ENCODE data around the gene SPRYD4.
A peak's percentile ranks its signal among the peaks of the same experiment; 100 is the strongest.
"Not testable (repeated sequence)": the region's sequence is repeated elsewhere in the genome, so short reads cannot be mapped to it uniquely, and the experiment has no call there.

Gene SPRYD4

GRCh38 chr12:56477521-56478225 lies 9.3 kb downstream of the SPRYD4 start:
- DNase-seq = no peak

GRCh38 chr12:56479625-56480024 lies 11.2 kb downstream of the SPRYD4 start:
- DNase-seq = no peak

GRCh38 chr12:56484566-56484965 lies 16.2 kb downstream of the SPRYD4 start:
- no peak for DNase-seq

DNA sequence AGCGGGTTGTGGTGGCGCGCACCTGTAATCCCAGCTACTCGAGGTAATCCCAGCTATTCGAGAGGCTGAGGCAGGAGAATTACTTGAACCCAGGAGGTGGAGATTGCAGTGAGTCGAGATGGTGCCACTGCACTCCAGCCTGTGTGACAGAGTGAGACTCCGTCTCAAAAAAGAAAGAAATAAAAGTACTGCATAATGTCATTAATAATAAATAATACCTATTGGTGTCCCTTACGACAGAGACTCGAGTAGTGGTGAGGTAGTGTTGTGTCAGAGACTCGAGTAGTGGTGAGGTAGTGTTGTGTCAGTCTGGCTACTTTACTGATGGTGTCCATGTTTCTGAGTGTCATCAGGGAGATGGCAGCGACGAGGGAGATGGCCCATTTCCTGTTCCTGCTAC lies 18.3 kb downstream of the SPRYD4 start:
- DNase-seq = no peak

- DNase-seq = peak in 1 of 4 experiments; percentile 10
Observed at GRCh38 chr12:56487448-56488040, 19.2 kb downstream of the SPRYD4 start.

GRCh38 chr12:56488041-56488955 lies 19.9 kb downstream of the SPRYD4 start, which contains the start of gene GLS2:
TSS of gene GLS2 (minus strand) at chr12:56488161. CDS start at chr12:56488118, 43 bp downstream.
- peak; percentile 13 to 44 (median 36) for DNase-seq

GRCh38 chr12:56490360-56490759 lies 22.0 kb downstream of the SPRYD4 start:
- DNase-seq = no peak

DNA sequence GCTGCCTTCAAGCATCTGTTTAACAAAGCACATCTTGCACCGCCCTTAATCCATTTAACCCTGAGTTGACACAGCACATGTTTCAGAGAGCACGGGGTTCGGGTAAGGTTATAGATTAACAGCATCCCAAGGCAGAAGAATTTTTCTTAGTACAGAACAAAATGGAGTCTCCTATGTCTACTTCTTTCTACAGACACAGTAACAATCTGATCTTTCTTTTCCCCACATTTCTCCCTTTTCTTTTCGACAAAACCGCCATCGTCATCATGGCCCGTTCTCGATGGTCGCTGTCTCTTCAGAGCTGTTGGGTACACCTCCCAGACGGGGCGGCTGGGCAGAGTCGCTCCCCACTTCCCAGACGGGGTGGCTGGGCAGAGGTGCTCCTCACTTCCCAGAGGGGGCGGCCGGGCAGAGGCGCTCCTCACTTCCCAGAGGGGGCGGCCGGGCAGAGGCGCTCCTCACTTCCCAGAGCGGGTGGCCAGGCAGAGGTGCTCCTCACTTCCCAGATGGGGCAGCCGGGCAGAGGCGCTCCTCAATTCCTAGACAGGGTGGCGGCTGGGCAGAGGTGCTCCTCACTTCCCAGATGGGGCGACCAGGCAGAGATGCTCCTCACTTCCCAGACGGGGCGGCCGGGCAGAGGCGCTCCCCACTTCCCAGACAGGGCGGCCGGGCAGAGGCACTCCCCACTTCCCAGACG lies 25.2 kb downstream of the SPRYD4 start:
- DNase-seq = not testable (repeated sequence)

DNA sequence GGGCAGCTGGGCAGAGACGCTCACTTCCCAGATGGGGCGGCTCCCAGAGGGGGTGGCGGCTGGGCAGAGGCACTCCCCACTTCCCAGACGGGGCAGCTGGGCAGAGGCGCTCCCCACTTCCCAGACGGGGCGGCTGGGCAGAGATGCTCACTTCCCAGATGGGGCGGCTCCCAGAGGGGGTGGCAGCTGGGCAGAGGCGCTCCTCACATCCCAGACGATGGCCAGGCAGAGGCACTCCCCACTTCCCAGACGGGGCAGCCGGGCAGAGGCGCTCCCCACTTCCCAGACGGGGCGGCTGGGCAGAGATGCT lies 25.7 kb downstream of the SPRYD4 start:
- not testable (repeated sequence) for DNase-seq

- DNase-seq = not testable (repeated sequence)
Observed at GRCh38 chr12:56494481-56494880, 26.1 kb downstream of the SPRYD4 start.

- peak in 3 of 4 experiments; percentile 28 to 54 (median 35) for DNase-seq
Observed at GRCh38 chr12:56496704-56497103, 28.3 kb downstream of the SPRYD4 start.

- not testable (repeated sequence) for DNase-seq
Observed at GRCh38 chr12:56498126-56498902, 29.9 kb downstream of the SPRYD4 start.

DNA sequence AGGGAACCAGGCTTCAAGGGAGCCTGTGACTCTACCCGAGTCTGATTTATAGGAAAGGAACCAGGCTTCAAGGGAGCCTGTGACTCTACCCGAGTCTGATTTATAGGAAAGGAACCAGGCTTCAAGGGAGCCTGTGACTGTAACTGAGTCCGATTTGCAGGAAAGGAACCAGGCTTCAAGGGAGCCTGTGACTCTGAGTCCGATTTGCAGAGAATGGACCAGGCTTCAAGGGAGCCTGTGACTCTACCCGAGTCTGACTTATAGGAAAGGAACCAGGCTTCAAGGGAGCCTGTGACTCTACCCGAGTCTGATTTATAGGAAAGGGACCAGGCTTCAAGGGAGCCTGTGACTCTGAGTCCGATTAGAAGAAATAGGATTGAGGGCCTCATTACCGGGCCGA lies 31.1 kb downstream of the SPRYD4 start:
- not testable (repeated sequence) for DNase-seq

DNA sequence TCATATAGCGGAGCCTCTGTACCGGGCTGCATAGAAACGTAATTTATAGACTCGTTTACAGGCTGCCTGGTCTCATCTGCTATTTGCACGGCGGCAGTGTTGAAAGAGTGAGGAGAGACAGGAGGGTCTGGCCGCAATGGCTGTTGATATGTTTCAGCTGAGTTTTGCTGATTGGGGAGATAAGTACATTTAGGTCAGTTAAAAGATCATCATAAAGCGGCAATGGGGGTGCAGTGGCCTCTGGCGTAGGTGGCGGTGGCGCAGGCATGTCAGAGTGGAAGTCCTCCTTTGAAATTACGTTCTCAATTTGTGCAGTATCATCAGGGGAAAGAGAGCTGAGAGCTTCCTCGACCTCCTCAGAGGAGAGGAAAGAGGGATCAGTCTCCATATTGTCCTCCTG lies 31.5 kb downstream of the SPRYD4 start:
- DNase-seq = not testable (repeated sequence)

GRCh38 chr12:56510786-56511185 lies 42.4 kb downstream of the SPRYD4 start:
- no peak for DNase-seq

DNA sequence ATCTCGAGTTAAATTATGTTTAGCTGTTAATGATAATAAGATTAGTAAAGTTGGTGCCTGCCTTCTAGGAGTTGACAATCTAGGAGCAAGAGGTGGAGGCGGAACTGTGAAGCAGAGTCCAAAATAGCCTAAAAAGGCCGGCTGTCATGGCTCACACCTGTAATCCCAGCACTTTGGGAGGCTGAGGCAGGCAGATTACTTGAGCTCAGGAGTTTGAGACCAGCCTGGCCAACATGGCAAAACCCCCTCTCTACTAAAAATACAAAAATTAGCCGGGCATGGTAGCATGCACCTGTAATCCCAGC lies 45.6 kb downstream of the SPRYD4 start:
- DNase-seq = not testable (repeated sequence)

GRCh38 chr12:56517854-56518253 lies 49.5 kb downstream of the SPRYD4 start:
- DNase-seq = no peak

GRCh38 chr12:56518570-56518969 lies 50.2 kb downstream of the SPRYD4 start:
- no peak for DNase-seq

- no peak for DNase-seq
Observed at GRCh38 chr12:56520048-56520447, 51.7 kb downstream of the SPRYD4 start.

- DNase-seq = no peak
Observed at GRCh38 chr12:56520506-56520905, 52.1 kb downstream of the SPRYD4 start.

- DNase-seq = no peak
Observed at GRCh38 chr12:56521209-56521589, 52.8 kb downstream of the SPRYD4 start.
